Heart left ventricle (tissue), 16 donors: ENCODE data around the gene TMEM132D. TPM values are rescaled to one million over a fixed set of nuclear protein-coding genes. Genes with fewer than 3 reads are reported as not detected.
A peak's percentile ranks its signal among the peaks of the same experiment; 100 is the strongest.

ENCODE experiments used
- ATAC-seq, 4 donors: fragments of 200-7000 bp; cut with Tn5 transposase; one replicate each; pipeline ENCODE4 v1.9.1; 2020 to 2022; ENCODE audit warnings: moderate library complexity in 4 of 4, mild to moderate bottlenecking in 3 of 4, moderate number of reproducible peaks in 1 of 4
- DNase-seq, 5 donors: peaks; one replicate each; pipeline ENCODE4 v3.0.0-alpha.2; 2020
- H3K27ac ChIP-seq, 12 donors: fragments of 200-600 bp; sonication (generic) in 4 of 12; one replicate each; pipeline versions ENCODE4 v1.5.0 to v1.8.0; 2016 to 2022; ENCODE audit warnings: mild to moderate bottlenecking in 2 of 12
- H3K27me3 ChIP-seq, 9 donors: fragments of 200-600 bp; sonication (generic) in 2 of 9; one replicate each; pipeline versions ENCODE4 v1.5.1 to v1.8.0; 2016 to 2022; ENCODE audit warnings: mild to moderate bottlenecking in 3 of 9
- H3K36me3 ChIP-seq, 9 donors: fragments of 200-600 bp; sonication (generic) in 2 of 9; one replicate each; pipeline versions ENCODE4 v1.5.0 to v1.8.0; 2018 to 2022; ENCODE audit warnings: mild to moderate bottlenecking in 2 of 9
- H3K4me1 ChIP-seq, 12 donors: fragments of 200-600 bp; sonication (generic) in 4 of 12; one replicate each; pipeline versions ENCODE4 v1.5.0 to v1.8.0; 2016 to 2022; ENCODE audit warnings: mild to moderate bottlenecking in 3 of 12
- H3K4me3 ChIP-seq, 12 donors: fragments of 200-600 bp; sonication (generic) in 4 of 12; one replicate each; pipeline versions ENCODE4 v1.5.0 to v1.8.0; 2017 to 2022; ENCODE audit warnings: mild to moderate bottlenecking in 9 of 12, moderate library complexity in 4 of 12
- H3K9me3 ChIP-seq, 12 donors: fragments of 200-600 bp; sonication (generic) in 4 of 12; one replicate each; pipeline versions ENCODE4 v1.5.0 to v1.8.0; 2016 to 2022; ENCODE audit warnings: mild to moderate bottlenecking in 1 of 12
- CTCF ChIP-seq, 12 donors: fragments of 200-600 bp; sonication (generic) in 4 of 12; IDR thresholded peaks; one replicate each; pipeline versions ENCODE4 v1.5.0 to v1.8.0; 2018 to 2022; ENCODE audit warnings: antibody characterized with exemption in 12 of 12, mild to moderate bottlenecking in 5 of 12
- POLR2A ChIP-seq, 2 donors: fragments of 450-650 bp; IDR thresholded peaks; one replicate each; pipeline ENCODE4 v1.6.1; 2017; ENCODE audit warnings: antibody characterized with exemption in 2 of 2, mild to moderate bottlenecking in 2 of 2, moderate library complexity in 2 of 2
- WGBS, 4 donors: extraction: QIAGEN DNeasy Blood & Tissue Kit in 2 of 4; methylation state at CpG; one replicate each; pipeline versions ENCODE4 v1.1.5 to v1.1.7; 2013 to 2018; 5-methylcytosine and 5-hydroxymethylcytosine counted together
- intact Hi-C, 10 donors: fragments of 100-400 bp; cut with DNase I; formaldehyde crosslinking; loops; one replicate each; pipeline versions ENCODE4 v1.11.1 to v1.14.2; 2022
- long read RNA-seq, 3 donors: library from polyadenylated mRNA; unstranded; transcript quantifications; one replicate each; pipeline ENCODE4 v2.0.0, GENCODE V29; 2020 to 2021
- polyA plus RNA-seq, 2 donors: library from polyadenylated mRNA; stranded (reverse); fragments of 200-250 nt; gene quantifications; one replicate each; pipeline ENCODE4 v1.2.3, GENCODE V29; 2013
- total RNA-seq, 9 donors: library from RNA; depleted of rRNA in 2 of 9; stranded (reverse); fragments of >200 nt in 2 of 9; fragmentation: NEBNext Ultra II Directional in 3 of 9; extraction: Animal tissue kit (Norgen Biotek cat#: 25700) in 3 of 9; gene quantifications; one replicate each; pipeline versions ENCODE4 v1.1.0 to v1.2.4, GENCODE V29; 2016 to 2023
- donor health status: ischemic (EF 13 %, LVEDD 7.1; RV severe dilation, severe dysfunction).
- donor health status: healthy with polysubstance abuse.
- donor health status: DM: no; HTN: yes; CAD: no.
- donor health status: DM: no; HTN: no; CAD: no.
- donor health status: ischemic (EF 25% LVEDD 6.9; RV normal size, moderate dysfunction).
- donor health status: ischemic (EF 25% LVEDD 5.7; RV mildly dilated, moderate dysfunction).
- donor health status: healthy.
- donor health status: DM: yes; HTN: yes; CAD: no.
- donor health status: ischemic (EF 35%, LVEDD 5.7; RV mildly dilated, moderate dysfunction).
- donor health status: nonischemic (EF 11% LVEDD 7.7; RV severe dilation, severe dysfunction).
- donor health status: DM: yes; HTN: yes; CAD: no.
- donor health status: PGD.
- donor health status: ischemic (EF 29% LVEDD 5.4; RV normal size, mild dysfunction).
- donor health status: nonischemic (EF 23%, LVEDD 6.1; RV moderate dilation, normal function).

TMEM132D gene
- not detected for total RNA-seq
- polyA plus RNA-seq: not detected
- long read RNA-seq, donor 1: 0 reads
- long read RNA-seq, donor 2: 0 reads
- long read RNA-seq, donor 3: 0 reads

GRCh38 chr12:129903956-129904829 is at the start of gene TMEM132D:
Gene TMEM132D, minus strand, starts transcription at chr12:129904025.
- no peaks in the 10 kb centered on the region for H3K9me3 ChIP-seq
- ATAC-seq: no peak
- H3K27me3 ChIP-seq: peaks cover 17 to 72% (median 34%) of the 10 kb centered on the region in 9 donors
- no peak for DNase-seq
- WGBS, 4 donors: 2 to 3% (median 2%) methylated on average over 42 to 77 of the region's 77 CpGs
- no peak for TF ChIP-seq POLR2A (IDR thresholded peaks at IDR 0.05)
- no peak for TF ChIP-seq CTCF (IDR thresholded peaks at IDR 0.05)
- H3K27ac ChIP-seq: no peak within 1 kb of the TSS
- intact Hi-C loops: loop anchor here in 1 of 10 donors (10.0 kb wide), 1 partner anchor 1259 kb away; no protein-coding TSS in a partner anchor
- H3K4me3 ChIP-seq: peak within 1 kb of the TSS in 1 of 12 donors; percentile 16
- no peaks in the 10 kb centered on the region for H3K36me3 ChIP-seq
- H3K4me1 ChIP-seq: peaks cover 0 to 13% (median 0%) of the 10 kb centered on the region in 12 donors

- TF ChIP-seq CTCF (IDR thresholded peaks at IDR 0.05): no peak
- TF ChIP-seq POLR2A (IDR thresholded peaks at IDR 0.05): no peak
- no peak for ATAC-seq
- Histone ChIP-seq H3K27ac (no peak overlapping the region), H3K27me3 (no peaks in the 10 kb centered on the region), H3K4me1 (no peaks in the 10 kb centered on the region), H3K36me3 (no peaks in the 10 kb centered on the region), H3K4me3 (no peak overlapping the region), H3K9me3 (peaks cover 0 to 18% (median 0%) of the 10 kb centered on the region in 12 donors)
- intact Hi-C loops: no loop called here
- 76 to 84% (median 81%) methylated on average over 16 of the region's 16 CpGs for WGBS, 4 donors
- DNase-seq: no peak
These were observed 45.8 kb upstream of the TMEM132D start for GRCh38 chr12:129949651-129950050.

GRCh38 chr12:129941618-129942017 is 37.8 kb upstream of the TMEM132D start:
- DNase-seq (no peak), ATAC-seq (no peak)
- Histone ChIP-seq H3K4me1 (no peaks in the 10 kb centered on the region), H3K9me3 (no peaks in the 10 kb centered on the region), H3K27me3 (no peaks in the 10 kb centered on the region), H3K27ac (no peak overlapping the region), H3K4me3 (no peak overlapping the region), H3K36me3 (no peaks in the 10 kb centered on the region)
- intact Hi-C loops: no loop called here
- TF ChIP-seq CTCF (IDR thresholded peaks at IDR 0.05) (no peak), POLR2A (IDR thresholded peaks at IDR 0.05) (no peak)
- WGBS, 4 donors: 49 to 57% (median 53%) methylated on average over 9 of the region's 9 CpGs

- TF ChIP-seq POLR2A (IDR thresholded peaks at IDR 0.05) (no peak), CTCF (IDR thresholded peaks at IDR 0.05) (no peak)
- Histone ChIP-seq H3K36me3 (no peaks in the 10 kb centered on the region), H3K27ac (no peak overlapping the region), H3K9me3 (peaks cover 0 to 3% (median 0%) of the 10 kb centered on the region in 12 donors), H3K4me3 (no peak overlapping the region), H3K4me1 (no peaks in the 10 kb centered on the region), H3K27me3 (no peaks in the 10 kb centered on the region)
- WGBS, 4 donors: 42 to 54% (median 47%) methylated on average over 6 to 7 of the region's 7 CpGs
- ATAC-seq (no peak), DNase-seq (no peak)
- intact Hi-C loops: no loop called here
These were observed 34.3 kb upstream of the TMEM132D start for GRCh38 chr12:129938089-129938488.
